ENCODE data around the gene RBM43. TPM values are rescaled to one million over a fixed set of nuclear protein-coding genes. Genes with fewer than 3 reads are reported as not detected.
"Not testable (repeated sequence)": the region's sequence is repeated elsewhere in the genome, so short reads cannot be mapped to it uniquely, and the experiment has no call there.

The RBM43 gene
- total RNA-seq, 4 donors from 2014 or later: 2.5 to 4.9 (median 3.9) TPM

DNA sequence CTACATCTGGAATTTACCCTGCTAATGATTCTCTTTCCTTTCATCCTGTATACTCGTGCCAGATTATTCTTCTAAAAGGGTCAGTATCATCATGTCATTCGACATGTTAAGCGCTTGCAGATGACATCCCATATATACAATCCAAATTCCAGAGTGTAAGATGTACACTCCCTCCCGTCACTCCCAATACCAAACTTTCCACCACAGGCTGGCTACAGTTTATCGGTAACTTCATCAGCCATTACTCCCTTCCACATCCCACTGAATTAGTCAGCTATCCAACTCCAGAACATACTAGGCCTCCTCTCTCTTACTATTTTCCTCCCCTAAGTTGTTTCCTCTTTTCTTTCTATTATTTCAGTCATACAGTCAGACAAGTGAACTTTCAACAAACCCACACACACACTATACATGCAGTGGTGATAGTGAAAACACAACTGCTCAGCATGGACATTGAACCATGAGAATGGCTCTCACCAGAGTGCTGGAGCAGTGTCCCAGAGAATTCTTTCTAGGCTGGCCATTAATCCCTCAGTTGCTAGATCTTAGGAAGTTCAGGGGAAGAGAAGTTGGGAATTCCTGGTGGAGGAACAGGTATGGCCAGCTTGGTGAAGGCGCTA, 38.4 kb upstream of the RBM43 start:
- 81 to 85% methylated on average over 6 of the region's 6 CpGs for WGBS, 2 donors
- no peak for TF ChIP-seq POLR2A (IDR thresholded peaks at IDR 0.05)
- TF ChIP-seq, protein P1, sequence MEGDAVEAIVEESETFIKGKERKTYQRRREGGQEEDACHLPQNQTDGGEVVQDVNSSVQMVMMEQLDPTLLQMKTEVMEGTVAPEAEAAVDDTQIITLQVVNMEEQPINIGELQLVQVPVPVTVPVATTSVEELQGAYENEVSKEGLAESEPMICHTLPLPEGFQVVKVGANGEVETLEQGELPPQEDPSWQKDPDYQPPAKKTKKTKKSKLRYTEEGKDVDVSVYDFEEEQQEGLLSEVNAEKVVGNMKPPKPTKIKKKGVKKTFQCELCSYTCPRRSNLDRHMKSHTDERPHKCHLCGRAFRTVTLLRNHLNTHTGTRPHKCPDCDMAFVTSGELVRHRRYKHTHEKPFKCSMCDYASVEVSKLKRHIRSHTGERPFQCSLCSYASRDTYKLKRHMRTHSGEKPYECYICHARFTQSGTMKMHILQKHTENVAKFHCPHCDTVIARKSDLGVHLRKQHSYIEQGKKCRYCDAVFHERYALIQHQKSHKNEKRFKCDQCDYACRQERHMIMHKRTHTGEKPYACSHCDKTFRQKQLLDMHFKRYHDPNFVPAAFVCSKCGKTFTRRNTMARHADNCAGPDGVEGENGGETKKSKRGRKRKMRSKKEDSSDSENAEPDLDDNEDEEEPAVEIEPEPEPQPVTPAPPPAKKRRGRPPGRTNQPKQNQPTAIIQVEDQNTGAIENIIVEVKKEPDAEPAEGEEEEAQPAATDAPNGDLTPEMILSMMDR (IDR thresholded peaks at IDR 0.05): no peak
- no peak for DNase-seq (ENCODE audit: low spot score in 2 of 2)
- intact Hi-C loops (cut with DNase I; ENCODE audit: low total_unique reads): no loop called here
- no peak overlapping the region for H3K4me3 ChIP-seq (ENCODE audit: low read depth, poor library complexity, severe bottlenecking)

DNA sequence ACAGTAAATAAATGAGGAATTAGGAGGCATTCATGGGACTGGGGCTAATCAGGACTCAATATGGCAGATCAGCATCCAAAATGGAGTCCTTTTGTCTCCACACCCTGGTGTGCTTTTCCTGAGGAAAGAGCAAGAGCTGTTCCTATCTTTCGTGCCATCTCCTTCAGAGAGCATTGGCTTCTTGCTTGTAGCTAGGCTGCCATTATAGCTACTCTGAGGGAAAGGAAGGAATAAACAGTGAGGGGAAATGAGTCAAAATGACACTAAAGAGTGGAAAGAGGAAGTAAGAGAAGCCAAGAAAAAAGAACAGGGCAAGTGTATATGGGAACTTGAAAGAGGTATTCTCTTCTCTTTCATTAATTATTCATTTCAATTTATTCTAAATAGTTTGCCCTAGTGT, 36.2 kb upstream of the RBM43 start:
- no peak overlapping the region for H3K4me3 ChIP-seq (ENCODE audit: low read depth, poor library complexity, severe bottlenecking)
- no peak for DNase-seq (ENCODE audit: low spot score in 2 of 2)
- WGBS, 2 donors: 0 to 23% methylated on average over 1 of the region's 1 CpG
- intact Hi-C loops (cut with DNase I; ENCODE audit: low total_unique reads): no loop called here
- TF ChIP-seq, protein P1 (IDR thresholded peaks at IDR 0.05): no peak
- no peak for TF ChIP-seq POLR2A (IDR thresholded peaks at IDR 0.05)

DNA sequence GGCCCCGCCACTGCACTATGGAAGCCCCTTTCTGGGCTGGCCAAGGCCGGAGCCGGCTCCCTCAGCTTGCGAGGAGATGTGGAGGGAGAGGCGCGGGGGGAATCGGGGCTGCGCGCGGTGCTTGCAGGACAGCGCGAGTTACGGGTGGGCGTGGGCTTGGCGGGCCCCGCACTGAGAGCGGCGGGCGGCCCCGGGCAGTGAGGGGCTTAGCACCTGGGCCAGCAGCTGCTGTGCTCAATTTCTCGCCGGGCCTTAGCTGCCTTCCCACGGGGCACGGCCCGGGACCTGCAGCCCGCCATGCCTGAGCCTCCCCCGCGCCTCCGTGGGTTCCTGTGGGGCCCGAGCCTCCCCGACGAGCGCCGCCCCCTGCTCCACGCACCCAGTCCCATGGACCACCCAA, 34.3 kb upstream of the RBM43 start:
- intact Hi-C loops (cut with DNase I; ENCODE audit: low total_unique reads); DNase-seq (ENCODE audit: low spot score in 2 of 2); H3K4me3 ChIP-seq (ENCODE audit: low read depth, poor library complexity, severe bottlenecking): not testable (repeated sequence)
- 88 to 92% methylated on average over 32 to 35 of the region's 35 CpGs for WGBS, 2 donors

DNA sequence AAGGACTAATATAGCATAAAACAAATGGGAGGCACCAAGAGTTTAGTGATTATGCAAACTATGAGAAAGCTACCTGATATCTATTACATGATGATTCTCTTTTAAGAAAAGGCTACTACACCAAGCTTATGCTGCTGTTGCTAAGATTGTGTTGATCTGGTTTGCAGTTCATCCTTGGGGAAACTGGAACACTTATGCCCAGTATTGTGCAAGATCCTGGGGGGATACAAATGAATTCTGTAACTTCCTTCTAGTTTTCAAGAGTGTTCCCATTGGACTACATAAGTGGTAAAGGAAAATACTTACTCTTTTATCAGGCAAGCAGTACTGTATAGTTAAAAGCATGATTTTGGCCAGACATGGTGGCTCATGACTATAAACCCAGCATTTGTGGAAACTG, 30.9 kb upstream of the RBM43 start:
- no peak for TF ChIP-seq POLR2A (IDR thresholded peaks at IDR 0.05)
- TF ChIP-seq, protein P1 (IDR thresholded peaks at IDR 0.05): no peak
- no peak for DNase-seq (ENCODE audit: low spot score in 2 of 2)
- H3K4me3 ChIP-seq (ENCODE audit: low read depth, poor library complexity, severe bottlenecking): no peak overlapping the region
- intact Hi-C loops (cut with DNase I; ENCODE audit: low total_unique reads): no loop called here

DNA sequence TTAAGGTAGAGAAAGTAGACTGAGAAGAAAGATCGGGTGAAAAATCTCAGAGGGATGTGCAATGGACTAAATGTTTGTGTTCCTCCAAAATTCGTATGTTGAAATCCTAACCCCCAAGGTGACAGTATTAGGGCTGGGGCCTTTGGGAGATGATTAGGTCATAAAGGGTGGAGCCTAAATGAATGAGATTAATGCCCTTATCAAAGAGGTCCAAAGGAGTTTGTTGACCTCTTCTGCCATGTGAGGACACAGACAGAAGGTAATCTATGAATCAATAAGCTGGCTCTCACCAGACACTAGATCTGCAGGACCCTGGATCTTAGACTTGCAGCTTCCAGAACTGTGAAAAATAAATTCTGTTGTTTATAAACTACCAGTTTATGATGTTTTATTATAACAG, 30.5 kb upstream of the RBM43 start:
- H3K4me3 ChIP-seq (ENCODE audit: low read depth, poor library complexity, severe bottlenecking): no peak overlapping the region
- intact Hi-C loops (cut with DNase I; ENCODE audit: low total_unique reads): no loop called here
- no peak for DNase-seq (ENCODE audit: low spot score in 2 of 2)
- WGBS, 2 donors: 76 to 85% methylated on average over 2 of the region's 2 CpGs
- TF ChIP-seq, protein P1 (IDR thresholded peaks at IDR 0.05): no peak

DNA sequence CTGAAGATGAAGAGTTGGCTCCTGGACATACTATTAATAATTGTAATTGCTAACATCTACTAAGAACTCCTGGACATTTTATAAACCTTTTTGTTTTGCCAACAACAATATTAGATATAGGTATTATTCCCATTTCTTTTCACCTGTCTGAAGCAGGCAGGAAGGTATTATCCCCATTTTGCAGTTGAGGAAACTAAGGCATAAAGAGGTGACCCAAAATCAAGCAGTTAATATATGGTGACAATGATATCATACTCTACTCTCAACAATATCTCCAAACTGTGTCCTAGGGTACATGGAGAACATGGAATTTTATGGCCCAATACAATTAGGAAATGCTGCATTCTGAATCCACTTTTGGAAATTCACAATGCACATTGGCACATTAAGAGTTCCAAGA, 29.6 kb upstream of the RBM43 start:
- no peak overlapping the region for H3K4me3 ChIP-seq (ENCODE audit: low read depth, poor library complexity, severe bottlenecking)
- TF ChIP-seq POLR2A (IDR thresholded peaks at IDR 0.05): no peak
- DNase-seq (ENCODE audit: low spot score in 2 of 2): no peak
- intact Hi-C loops (cut with DNase I; ENCODE audit: low total_unique reads): no loop called here
